Measurements from ENCODE around the gene FAM107A.
"Not testable (repeated sequence)": the region's sequence is repeated elsewhere in the genome, so short reads cannot be mapped to it uniquely, and the experiment has no call there.

Gene FAM107A

DNA sequence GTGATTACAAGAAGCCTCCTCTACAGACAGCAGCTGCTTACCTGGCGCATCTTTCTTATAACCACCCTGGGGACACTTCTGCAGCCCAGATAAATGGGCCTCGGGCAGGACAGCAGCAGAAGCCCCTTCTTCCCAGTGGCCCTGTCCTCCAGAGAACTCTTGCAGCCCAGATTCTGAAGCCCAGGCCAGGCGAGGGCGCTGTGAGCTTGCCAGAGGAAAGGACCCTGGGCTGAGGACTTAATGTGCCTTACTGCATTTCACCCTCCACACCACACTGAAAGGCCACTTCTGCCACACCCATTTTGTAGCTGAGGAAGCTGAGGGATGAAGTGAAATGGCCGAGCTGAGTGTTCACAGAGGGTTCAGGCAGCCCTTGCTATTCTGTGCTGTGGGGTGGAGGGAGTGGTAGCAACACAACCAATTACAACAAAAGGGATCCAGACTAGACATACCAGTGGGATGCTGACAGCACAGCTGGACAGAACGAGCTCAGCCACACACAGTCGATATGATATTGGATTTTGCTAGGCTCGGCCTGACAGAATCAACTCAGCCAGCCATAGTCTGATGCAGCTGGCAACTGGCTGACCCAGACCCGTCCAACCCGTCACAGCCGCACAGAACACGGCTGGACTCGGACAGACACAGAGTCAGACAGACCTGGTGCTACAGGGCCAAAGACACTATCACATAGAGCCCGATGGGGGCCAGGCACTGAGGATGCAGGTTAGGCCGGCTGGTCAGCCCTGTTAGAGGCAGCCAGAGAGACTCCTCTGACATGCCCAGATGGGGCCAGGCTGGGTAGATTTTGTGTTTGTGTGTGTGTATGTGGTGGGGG is 47.5 kb downstream of the FAM107A start:
- DNase-seq (ENCODE audit: extremely low read depth, low read depth): no peak
- TF ChIP-seq CTCF (IDR thresholded peaks at IDR 0.05; ENCODE audit: low read depth, low read length): peak; percentile 31

DNA sequence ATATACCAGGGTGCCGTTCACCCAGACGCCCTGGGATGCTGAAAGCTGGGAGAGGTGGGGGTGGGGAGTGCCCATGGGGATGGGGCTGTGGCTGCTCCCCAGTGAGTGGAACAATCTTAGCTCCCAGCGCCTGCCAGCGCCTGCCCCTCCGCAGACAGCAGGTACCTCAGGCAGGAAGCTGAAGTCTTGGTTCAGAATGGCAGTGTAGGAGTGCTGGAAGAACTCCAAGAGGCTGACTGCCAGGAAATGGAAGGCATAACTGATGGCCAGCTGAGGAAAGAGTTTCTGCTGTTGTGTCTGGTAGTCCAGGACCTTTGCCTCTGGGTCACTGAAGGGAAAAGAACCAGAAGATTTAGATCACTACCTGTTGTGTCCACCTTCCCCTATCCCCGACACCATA is 48.6 kb downstream of the FAM107A start:
- no peak for DNase-seq (ENCODE audit: extremely low read depth, low read depth)

DNA sequence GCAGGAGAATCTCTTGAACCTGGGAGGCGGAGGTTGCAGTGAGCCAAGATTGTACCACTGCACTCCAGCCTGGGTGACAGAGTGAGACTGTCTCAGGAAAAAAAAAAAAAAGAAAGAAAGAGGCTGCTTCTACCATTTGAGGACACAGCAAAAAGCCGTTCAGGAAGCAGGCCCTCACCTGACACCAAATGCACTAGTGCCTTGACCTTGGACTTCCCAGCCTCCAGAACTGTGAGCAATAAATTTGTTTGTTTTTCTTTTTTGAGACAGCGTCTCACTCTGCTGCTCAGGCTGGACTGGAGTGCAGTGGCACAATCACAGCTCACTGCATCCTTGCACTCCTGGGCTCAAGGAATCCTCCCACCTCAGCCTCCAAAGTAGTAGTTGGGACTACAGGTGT is 49.8 kb downstream of the FAM107A start:
- not testable (repeated sequence) for DNase-seq (ENCODE audit: extremely low read depth, low read depth)

More for the DNA sequence above, 48.6 kb downstream of the FAM107A start:
- no peak for TF ChIP-seq CTCF (IDR thresholded peaks at IDR 0.05; ENCODE audit: low read depth, low read length)

GRCh38 chr3:58526515-58526957 is 50.7 kb downstream of the FAM107A start:
- peak; percentile 57 for DNase-seq (ENCODE audit: extremely low read depth, low read depth)
- TF ChIP-seq CTCF (IDR thresholded peaks at IDR 0.05; ENCODE audit: low read depth, low read length): no peak

DNA sequence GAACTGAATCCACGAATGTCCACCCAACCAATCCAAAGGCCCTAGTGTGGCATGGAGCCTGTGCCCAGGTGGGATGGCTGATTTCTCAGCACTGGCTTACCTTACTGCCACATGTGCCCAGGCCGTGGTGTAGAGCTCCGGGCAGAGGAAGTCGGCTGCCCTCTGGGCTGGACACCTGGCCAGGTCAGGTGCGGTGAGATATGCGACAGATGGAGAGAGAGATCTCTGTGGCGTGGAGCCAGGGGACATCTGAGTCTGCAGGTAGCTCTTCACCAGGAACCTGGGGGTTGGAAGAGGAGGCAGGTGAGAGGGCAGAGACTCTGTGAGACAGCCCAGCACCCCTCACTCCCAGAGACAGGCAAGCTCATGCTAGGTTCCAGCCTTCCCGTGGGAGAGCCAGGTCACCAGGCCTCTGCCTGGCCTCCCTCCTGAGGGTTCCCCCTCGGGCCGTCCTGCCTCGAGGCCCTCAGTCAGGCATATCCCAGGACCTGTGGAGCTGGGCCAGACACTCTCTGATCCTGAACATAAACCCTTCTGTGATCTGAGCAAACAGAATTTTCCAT is 52.8 kb downstream of the FAM107A start:
- TF ChIP-seq CTCF (IDR thresholded peaks at IDR 0.05; ENCODE audit: low read depth, low read length): no peak
- DNase-seq (ENCODE audit: extremely low read depth, low read depth): no peak

DNA sequence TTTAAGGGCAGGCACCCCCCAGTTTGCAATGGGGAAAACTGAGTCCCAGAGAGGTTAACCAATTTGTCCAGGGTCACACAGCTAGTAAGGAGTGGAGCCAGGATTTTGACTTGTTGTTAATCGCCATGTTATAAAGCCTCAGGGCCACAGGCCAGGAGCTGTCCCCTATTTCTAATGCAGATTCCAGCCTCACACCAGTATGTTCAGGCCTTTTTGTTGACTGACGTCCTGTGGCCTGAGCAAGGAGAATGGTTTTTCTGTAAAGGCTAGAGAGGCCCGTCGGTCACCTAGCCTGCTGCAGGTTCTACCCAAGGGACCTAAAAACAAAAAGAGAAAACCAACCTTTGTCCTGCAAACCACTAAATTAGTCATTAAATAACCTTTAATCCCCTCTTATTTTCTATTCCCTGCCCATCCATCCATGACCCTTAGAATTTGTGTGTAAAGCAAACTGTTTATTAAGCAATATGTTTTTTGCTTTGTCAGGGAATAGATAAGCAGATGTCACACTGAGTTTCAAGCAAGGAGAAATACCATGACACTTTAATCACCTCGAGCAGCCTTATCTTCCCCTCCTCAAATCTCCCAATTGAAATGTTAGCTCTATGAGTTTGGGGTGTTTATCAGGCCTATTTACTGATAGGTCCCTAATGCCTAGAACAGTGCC is 54.3 kb downstream of the FAM107A start:
- TF ChIP-seq CTCF (IDR thresholded peaks at IDR 0.05; ENCODE audit: low read depth, low read length): no peak

DNA sequence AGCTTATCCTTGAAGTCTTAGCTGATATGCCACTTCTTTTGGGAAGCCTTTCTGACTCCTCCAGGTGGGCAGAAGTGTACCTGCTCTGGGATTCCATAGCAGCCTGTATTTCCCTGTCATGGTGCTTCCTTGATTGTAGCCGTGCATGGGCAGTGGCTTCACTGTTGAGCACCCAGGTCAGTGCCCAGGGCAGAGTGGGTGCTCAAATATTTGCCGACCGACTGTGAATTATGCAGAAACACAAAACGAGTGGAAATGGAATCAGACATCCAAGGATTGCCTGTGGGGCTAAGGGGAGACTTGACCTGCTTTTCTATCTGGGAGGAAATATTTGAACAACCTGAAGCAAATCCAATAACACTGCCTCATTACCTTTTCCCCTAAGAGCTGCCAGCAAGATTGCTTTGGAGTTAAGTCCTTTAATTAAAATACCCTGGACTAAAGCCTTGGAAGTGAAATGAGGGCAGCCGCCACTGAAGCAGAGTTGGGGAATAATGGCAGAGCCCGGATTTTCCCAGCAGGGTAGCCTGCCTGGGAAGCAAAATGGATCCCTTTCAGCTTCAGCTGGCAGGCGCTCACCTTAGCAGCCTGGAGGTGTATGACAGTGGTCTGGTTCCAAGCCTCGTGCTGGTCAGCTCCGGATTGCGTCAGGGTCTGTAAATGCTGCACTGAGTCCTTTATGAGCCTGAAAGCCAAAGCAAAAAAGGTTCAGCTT is 55.1 kb downstream of the FAM107A start:
- TF ChIP-seq CTCF (IDR thresholded peaks at IDR 0.05; ENCODE audit: low read depth, low read length): no peak
- DNase-seq (ENCODE audit: extremely low read depth, low read depth): no peak

More for the DNA sequence above, 54.3 kb downstream of the FAM107A start:
- DNase-seq (ENCODE audit: extremely low read depth, low read depth): no peak
